Spleen (tissue), 7 donors: ENCODE results near the gene NUP58.
"Not testable (repeated sequence)": the region's sequence is repeated elsewhere in the genome, so short reads cannot be mapped to it uniquely, and the experiment has no call there.

ENCODE experiments used
- POLR2A ChIP-seq, 3 donors: fragments of 450-650 bp; IDR thresholded peaks; one replicate each; pipeline ENCODE4 v1.5.1; 2017; ENCODE audit warnings: antibody characterized with exemption in 3 of 3, mild to moderate bottlenecking in 1 of 3
- POLR2AphosphoS5 ChIP-seq, 3 donors: sonication (generic); formaldehyde crosslinking; IDR thresholded peaks; one replicate each; pipeline ENCODE4 v1.5.1; 2017; ENCODE audit warnings: antibody characterized with exemption in 3 of 3
- TF ChIP-seq, protein P1 (sequence below), 11 experiments: fragments of 200-600 bp in 7 of 11; fragments of 450-650 bp in 4 of 11; sonication (generic) in 4 of 11; IDR thresholded peaks in 8 of 11; conservative IDR thresholded peaks in 3 of 11; 1 replicate in 7 of 11; 2 replicates in 4 of 11; pipeline versions ENCODE4 v1.4.0 to v1.8.0; 2016 to 2021; ENCODE audit warnings: antibody characterized with exemption in 11 of 11, inconsistent platforms in 4 of 11, mild to moderate bottlenecking in 1 of 11
- donor health status: DM: no; HTN: no; CAD: no; lungs with moderate emphysema.
- donor health status: DM: no; HTN: no; CAD: no.
- donor health status: DM: no; HTN: no; CAD: no.

DNA sequence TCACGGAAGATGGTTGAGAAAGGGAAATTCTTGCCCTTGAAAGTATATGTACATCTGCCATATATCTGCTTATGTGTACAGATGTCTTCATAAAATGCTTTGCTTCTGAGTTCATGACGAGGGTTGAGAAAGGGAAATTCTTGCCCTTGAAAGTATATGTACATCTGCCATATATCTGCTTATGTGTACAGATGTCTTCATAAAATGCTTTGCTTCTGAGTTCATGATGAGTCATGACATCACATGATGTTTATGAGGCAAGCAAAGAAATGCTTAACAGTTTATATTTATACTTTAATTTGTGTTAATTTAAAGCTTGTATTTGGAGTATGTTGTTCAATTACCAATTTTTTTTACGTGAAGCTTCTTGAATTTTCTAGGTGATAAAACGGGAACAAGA lies 17.5 kb downstream of the NUP58 start:
- TF ChIP-seq, protein P1, sequence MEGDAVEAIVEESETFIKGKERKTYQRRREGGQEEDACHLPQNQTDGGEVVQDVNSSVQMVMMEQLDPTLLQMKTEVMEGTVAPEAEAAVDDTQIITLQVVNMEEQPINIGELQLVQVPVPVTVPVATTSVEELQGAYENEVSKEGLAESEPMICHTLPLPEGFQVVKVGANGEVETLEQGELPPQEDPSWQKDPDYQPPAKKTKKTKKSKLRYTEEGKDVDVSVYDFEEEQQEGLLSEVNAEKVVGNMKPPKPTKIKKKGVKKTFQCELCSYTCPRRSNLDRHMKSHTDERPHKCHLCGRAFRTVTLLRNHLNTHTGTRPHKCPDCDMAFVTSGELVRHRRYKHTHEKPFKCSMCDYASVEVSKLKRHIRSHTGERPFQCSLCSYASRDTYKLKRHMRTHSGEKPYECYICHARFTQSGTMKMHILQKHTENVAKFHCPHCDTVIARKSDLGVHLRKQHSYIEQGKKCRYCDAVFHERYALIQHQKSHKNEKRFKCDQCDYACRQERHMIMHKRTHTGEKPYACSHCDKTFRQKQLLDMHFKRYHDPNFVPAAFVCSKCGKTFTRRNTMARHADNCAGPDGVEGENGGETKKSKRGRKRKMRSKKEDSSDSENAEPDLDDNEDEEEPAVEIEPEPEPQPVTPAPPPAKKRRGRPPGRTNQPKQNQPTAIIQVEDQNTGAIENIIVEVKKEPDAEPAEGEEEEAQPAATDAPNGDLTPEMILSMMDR (IDR thresholded peaks at IDR 0.05 in 8 of 11, conservative IDR thresholded peaks at IDR 0.05 in 3 of 11), result not testable (repeated sequence)
- TF ChIP-seq POLR2A, POLR2AphosphoS5 (IDR thresholded peaks at IDR 0.05): not testable (repeated sequence)
